LNCaP clone FGC (cell line): ENCODE results near the gene SSR3.

ENCODE experiments used
- DNase-seq: peaks from one replicate; pipeline ENCODE4 v3.0.0-alpha.2; 2011; ENCODE audit warnings: low read depth
- H3K4me3 ChIP-seq: 2 replicates; pipeline ENCODE4 v1.5.1; 2011; ENCODE audit warnings: mild to moderate bottlenecking, low read depth, low read length, control low read depth
- CTCF ChIP-seq: IDR thresholded peaks from 2 replicates; pipeline ENCODE4 v1.5.1; 2012; ENCODE audit warnings: mild to moderate bottlenecking; ENCODE audit not compliant: control insufficient read depth, insufficient read depth; ENCODE audit errors: extremely low read depth

The SSR3 gene

GRCh38 chr3:156539051-156539450, 15.9 kb downstream of the SSR3 start:
- TF ChIP-seq CTCF, result no peak
- no peak overlapping the region for H3K4me3 ChIP-seq
- DNase-seq, result no peak

- no peak overlapping the region for H3K4me3 ChIP-seq
- TF ChIP-seq CTCF, result no peak
- no peak for DNase-seq
Measured at GRCh38 chr3:156536524-156537316, 18.2 kb downstream of the SSR3 start.

GRCh38 chr3:156535798-156536197, 19.1 kb downstream of the SSR3 start:
- no peak overlapping the region for H3K4me3 ChIP-seq
- DNase-seq, result no peak
- TF ChIP-seq CTCF, result no peak

GRCh38 chr3:156535162-156535627, 19.7 kb downstream of the SSR3 start:
- DNase-seq, result no peak
- no peak overlapping the region for H3K4me3 ChIP-seq
- TF ChIP-seq CTCF, result peak; percentile 26

GRCh38 chr3:156533205-156533604, 21.7 kb downstream of the SSR3 start:
- no peak overlapping the region for H3K4me3 ChIP-seq
- DNase-seq, result no peak
- TF ChIP-seq CTCF, result no peak

- TF ChIP-seq CTCF, result no peak
- DNase-seq, result no peak
- H3K4me3 ChIP-seq, result no peak overlapping the region
Measured at GRCh38 chr3:156532730-156533129, 22.2 kb downstream of the SSR3 start.

GRCh38 chr3:156530980-156531379, 23.9 kb downstream of the SSR3 start:
- no peak for DNase-seq

More at GRCh38 chr3:156530980-156531379, 23.9 kb downstream of the SSR3 start:
- no peak overlapping the region for H3K4me3 ChIP-seq
- no peak for TF ChIP-seq CTCF
